Peyer's patch (tissue), 4 donors: Measurements from ENCODE around the gene KIAA0319L. TPM values are rescaled to one million over a fixed set of nuclear protein-coding genes. Genes with fewer than 3 reads are reported as not detected.

Source experiments
- DNase-seq, 3 donors: peaks; one replicate each; pipeline ENCODE4 v3.0.0-alpha.2; 2017 to 2019
- H3K27ac ChIP-seq, 4 donors: fragments of 200-600 bp; sonication (generic); one replicate each; pipeline ENCODE4 v1.5.1; 2016 to 2019
- H3K27me3 ChIP-seq, 2 donors: fragments of 200-600 bp; sonication (generic); one replicate each; pipeline ENCODE4 v1.5.1; 2019
- H3K36me3 ChIP-seq, 3 donors: fragments of 200-600 bp; sonication (generic); one replicate each; pipeline ENCODE4 v1.5.1; 2016 to 2019
- H3K4me1 ChIP-seq, 4 donors: fragments of 200-600 bp; sonication (generic); one replicate each; pipeline ENCODE4 v1.5.1; 2016 to 2019
- H3K4me3 ChIP-seq, 4 donors: fragments of 200-600 bp; sonication (generic); 1 replicate in 3 of 4; 2 replicates in 1 of 4; pipeline ENCODE4 v1.5.1; 2016 to 2019; ENCODE audit warnings: mild to moderate bottlenecking in 1 of 4
- H3K9me3 ChIP-seq, 4 donors: fragments of 200-600 bp; sonication (generic); one replicate each; pipeline ENCODE4 v1.5.1; 2016 to 2019; ENCODE audit warnings: mild to moderate bottlenecking in 1 of 4
- CTCF ChIP-seq, 6 experiments: fragments of 450-650 bp in 4 of 6; fragments of 200-600 bp in 2 of 6; sonication (generic) in 1 of 6; IDR thresholded peaks; one replicate each; pipeline ENCODE4 v1.5.1; 2017 to 2019; ENCODE audit warnings: antibody characterized with exemption in 6 of 6, mild to moderate bottlenecking in 3 of 6, moderate library complexity in 1 of 6
- POLR2A ChIP-seq, 2 donors: fragments of 450-650 bp; IDR thresholded peaks; one replicate each; pipeline ENCODE4 v1.5.1; 2017; ENCODE audit warnings: antibody characterized with exemption in 2 of 2, mild to moderate bottlenecking in 2 of 2, moderate library complexity in 2 of 2
- total RNA-seq, 4 donors: library from RNA; depleted of rRNA; stranded (reverse); fragments of >200 nt; gene quantifications; one replicate each; pipeline ENCODE4 v1.1.0, GENCODE V29; 2016

Gene KIAA0319L
- total RNA-seq, 4 donors from 2014 or later, result 88.3 to 143 (median 129) TPM

GRCh38 chr1:35444519-35444774, 112.8 kb downstream of the KIAA0319L start:
- DNase-seq, result no peak
- no peak overlapping the region for H3K27ac ChIP-seq
- no peaks in the 10 kb centered on the region for H3K9me3 ChIP-seq
- no peaks in the 10 kb centered on the region for H3K27me3 ChIP-seq
- peaks cover 0 to 99% (median 0%) of the 10 kb centered on the region in 3 donors for H3K36me3 ChIP-seq
- no peaks in the 10 kb centered on the region for H3K4me1 ChIP-seq
- TF ChIP-seq CTCF (IDR thresholded peaks at IDR 0.05) (no peak), POLR2A (IDR thresholded peaks at IDR 0.05) (no peak)
- no peak overlapping the region for H3K4me3 ChIP-seq

GRCh38 chr1:35443768-35444518, 113.3 kb downstream of the KIAA0319L start:
- no peaks in the 10 kb centered on the region for H3K4me1 ChIP-seq
- peaks cover 0 to 99% (median 0%) of the 10 kb centered on the region in 3 donors for H3K36me3 ChIP-seq
- no peak overlapping the region for H3K4me3 ChIP-seq
- no peaks in the 10 kb centered on the region for H3K27me3 ChIP-seq
- H3K9me3 ChIP-seq, result no peaks in the 10 kb centered on the region
- no peak for DNase-seq
- H3K27ac ChIP-seq, result no peak overlapping the region
- TF ChIP-seq POLR2A (IDR thresholded peaks at IDR 0.05), result no peak
- TF ChIP-seq CTCF (IDR thresholded peaks at IDR 0.05), result no peak

DNA sequence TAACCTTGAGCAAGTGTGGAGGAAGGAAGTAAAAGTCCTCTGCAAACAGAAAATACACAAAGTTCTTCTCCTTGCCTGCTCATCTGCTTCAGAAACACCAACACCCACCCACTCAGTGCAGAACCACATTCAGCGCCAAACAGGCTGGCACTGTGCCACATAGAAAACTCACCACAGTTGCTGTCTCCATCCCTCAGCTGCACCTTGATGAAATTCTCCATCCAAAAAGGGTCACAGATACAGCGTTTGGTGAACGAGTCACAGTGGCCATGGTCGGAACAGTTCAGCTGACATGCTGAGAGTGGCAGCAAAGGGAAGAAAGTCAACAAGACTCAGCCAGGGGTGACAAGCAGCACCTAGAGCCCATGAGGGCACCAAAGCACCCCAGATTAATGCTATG, 114.5 kb downstream of the KIAA0319L start:
- Histone ChIP-seq H3K36me3 (peaks cover 0 to 92% (median 0%) of the 10 kb centered on the region in 3 donors), H3K27me3 (no peaks in the 10 kb centered on the region), H3K4me1 (no peaks in the 10 kb centered on the region), H3K4me3 (no peak overlapping the region), H3K27ac (no peak overlapping the region), H3K9me3 (no peaks in the 10 kb centered on the region)
- TF ChIP-seq CTCF (IDR thresholded peaks at IDR 0.05), result no peak
- TF ChIP-seq POLR2A (IDR thresholded peaks at IDR 0.05), result no peak
- no peak for DNase-seq

GRCh38 chr1:35441926-35442579, 115.2 kb downstream of the KIAA0319L start:
- no peaks in the 10 kb centered on the region for H3K9me3 ChIP-seq
- peaks cover 0 to 91% (median 0%) of the 10 kb centered on the region in 3 donors for H3K36me3 ChIP-seq
- H3K27me3 ChIP-seq, result no peaks in the 10 kb centered on the region
- DNase-seq, result no peak
- H3K27ac ChIP-seq, result no peak overlapping the region
- no peak overlapping the region for H3K4me3 ChIP-seq
- H3K4me1 ChIP-seq, result no peaks in the 10 kb centered on the region
- no peak for TF ChIP-seq CTCF (IDR thresholded peaks at IDR 0.05)
- no peak for TF ChIP-seq POLR2A (IDR thresholded peaks at IDR 0.05)

GRCh38 chr1:35439626-35440025, 117.6 kb downstream of the KIAA0319L start:
- no peak for TF ChIP-seq CTCF (IDR thresholded peaks at IDR 0.05)
- TF ChIP-seq POLR2A (IDR thresholded peaks at IDR 0.05), result no peak
- Histone ChIP-seq H3K27ac (no peak overlapping the region), H3K9me3 (no peaks in the 10 kb centered on the region), H3K4me1 (no peaks in the 10 kb centered on the region), H3K27me3 (no peaks in the 10 kb centered on the region), H3K36me3 (peaks cover 0 to 89% (median 0%) of the 10 kb centered on the region in 3 donors), H3K4me3 (no peak overlapping the region)
- no peak for DNase-seq
